Measurements from ENCODE around the gene PARP12.
A peak's percentile ranks its signal among the peaks of the same experiment; 100 is the strongest.

PARP12 gene

DNA sequence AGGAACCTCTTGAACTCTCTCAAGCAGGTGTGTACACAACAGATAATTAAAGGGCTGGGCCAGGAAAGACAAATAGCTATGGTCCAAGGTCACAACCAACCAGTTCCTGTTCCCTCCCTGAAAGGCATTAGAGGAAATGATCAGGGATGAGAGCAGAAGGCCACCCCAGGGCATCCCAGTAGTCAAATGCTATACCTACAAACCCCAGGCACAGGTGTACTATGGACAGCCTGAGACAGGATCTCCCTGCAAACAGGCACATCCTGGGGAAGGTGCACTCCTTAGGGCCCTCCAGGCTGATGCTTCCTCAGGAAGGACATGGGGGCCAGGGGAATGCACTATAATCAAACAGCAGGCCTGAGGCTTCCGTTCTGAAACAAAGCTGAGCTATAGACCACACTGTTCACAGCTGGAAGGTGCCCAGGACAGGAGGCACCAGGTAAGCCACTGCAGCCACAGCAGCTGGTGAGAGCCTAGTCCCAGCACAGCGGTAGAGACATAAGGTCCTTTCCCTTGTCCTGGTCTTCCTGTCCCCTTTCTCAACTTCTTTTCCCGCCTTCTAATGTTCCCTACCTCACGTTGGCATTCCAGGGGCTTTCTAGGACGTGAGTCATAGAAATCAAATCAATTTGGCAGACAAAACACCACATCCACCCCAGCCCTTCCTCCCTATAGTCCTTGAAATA lies 13.3 kb downstream of the PARP12 start:
- TF ChIP-seq BACH2 (CRISPR knock-in tag; IDR thresholded peaks at IDR 0.05; ENCODE audit: borderline replicate concordance) (no peak), ZFP3 (CRISPR knock-in tag; IDR thresholded peaks at IDR 0.05) (no peak), ESRRG (CRISPR knock-in tag; IDR thresholded peaks at IDR 0.05) (no peak), TCF4 (CRISPR knock-in tag; IDR thresholded peaks at IDR 0.05; ENCODE audit: borderline replicate concordance) (no peak), CSDC2 (CRISPR knock-in tag; IDR thresholded peaks at IDR 0.05) (no peak), TOX (CRISPR knock-in tag; IDR thresholded peaks at IDR 0.05; ENCODE audit: borderline replicate concordance) (no peak), PPARA (CRISPR knock-in tag; IDR thresholded peaks at IDR 0.05; ENCODE audit: borderline replicate concordance) (no peak), RARB (CRISPR knock-in tag; IDR thresholded peaks at IDR 0.05) (no peak), ZC3H10 (CRISPR knock-in tag; IDR thresholded peaks at IDR 0.05) (no peak), OSR1 (CRISPR knock-in tag; IDR thresholded peaks at IDR 0.05) (no peak)
- TF ChIP-seq, protein P1, sequence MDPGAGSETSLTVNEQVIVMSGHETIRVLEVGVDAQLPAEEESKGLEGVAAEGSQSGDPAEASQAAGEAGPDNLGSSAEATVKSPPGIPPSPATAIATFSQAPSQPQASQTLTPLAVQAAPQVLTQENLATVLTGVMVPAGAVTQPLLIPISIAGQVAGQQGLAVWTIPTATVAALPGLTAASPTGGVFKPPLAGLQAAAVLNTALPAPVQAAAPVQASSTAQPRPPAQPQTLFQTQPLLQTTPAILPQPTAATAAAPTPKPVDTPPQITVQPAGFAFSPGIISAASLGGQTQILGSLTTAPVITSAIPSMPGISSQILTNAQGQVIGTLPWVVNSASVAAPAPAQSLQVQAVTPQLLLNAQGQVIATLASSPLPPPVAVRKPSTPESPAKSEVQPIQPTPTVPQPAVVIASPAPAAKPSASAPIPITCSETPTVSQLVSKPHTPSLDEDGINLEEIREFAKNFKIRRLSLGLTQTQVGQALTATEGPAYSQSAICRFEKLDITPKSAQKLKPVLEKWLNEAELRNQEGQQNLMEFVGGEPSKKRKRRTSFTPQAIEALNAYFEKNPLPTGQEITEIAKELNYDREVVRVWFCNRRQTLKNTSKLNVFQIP (CRISPR knock-in tag; IDR thresholded peaks at IDR 0.05; ENCODE audit: borderline replicate concordance, low read depth) = no peak
- TF ChIP-seq, protein P2, sequence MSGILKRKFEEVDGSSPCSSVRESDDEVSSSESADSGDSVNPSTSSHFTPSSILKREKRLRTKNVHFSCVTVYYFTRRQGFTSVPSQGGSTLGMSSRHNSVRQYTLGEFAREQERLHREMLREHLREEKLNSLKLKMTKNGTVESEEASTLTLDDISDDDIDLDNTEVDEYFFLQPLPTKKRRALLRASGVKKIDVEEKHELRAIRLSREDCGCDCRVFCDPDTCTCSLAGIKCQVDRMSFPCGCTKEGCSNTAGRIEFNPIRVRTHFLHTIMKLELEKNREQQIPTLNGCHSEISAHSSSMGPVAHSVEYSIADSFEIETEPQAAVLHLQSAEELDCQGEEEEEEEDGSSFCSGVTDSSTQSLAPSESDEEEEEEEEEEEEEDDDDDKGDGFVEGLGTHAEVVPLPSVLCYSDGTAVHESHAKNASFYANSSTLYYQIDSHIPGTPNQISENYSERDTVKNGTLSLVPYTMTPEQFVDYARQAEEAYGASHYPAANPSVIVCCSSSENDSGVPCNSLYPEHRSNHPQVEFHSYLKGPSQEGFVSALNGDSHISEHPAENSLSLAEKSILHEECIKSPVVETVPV (CRISPR knock-in tag; IDR thresholded peaks at IDR 0.05) = no peak
- peak; percentile 46; the same call in 2 of the 3 replicates for ATAC-seq

DNA sequence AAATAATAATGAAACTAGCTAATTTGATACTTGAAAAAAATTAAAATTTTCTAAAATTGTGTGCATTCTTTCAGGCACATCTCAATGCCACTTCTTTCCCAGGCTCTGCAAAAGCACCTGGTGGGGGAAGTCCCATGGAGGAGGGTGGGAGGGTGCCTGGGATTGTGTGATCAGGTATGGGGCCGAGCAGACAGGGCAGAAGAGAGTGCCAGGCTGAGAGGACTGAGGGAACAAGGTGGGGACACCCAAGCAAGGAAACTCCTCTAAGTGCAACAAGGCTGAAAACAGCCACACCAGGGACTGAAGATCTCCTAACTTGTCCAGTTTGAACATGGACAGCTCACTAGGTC lies 13.8 kb downstream of the PARP12 start:
- TF ChIP-seq OSR1 (CRISPR knock-in tag; IDR thresholded peaks at IDR 0.05) (no peak), TCF4 (CRISPR knock-in tag; IDR thresholded peaks at IDR 0.05; ENCODE audit: borderline replicate concordance) (no peak), CSDC2 (CRISPR knock-in tag; IDR thresholded peaks at IDR 0.05) (no peak), GLIS3 (CRISPR knock-in tag; IDR thresholded peaks at IDR 0.05) (no peak), TOX (CRISPR knock-in tag; IDR thresholded peaks at IDR 0.05; ENCODE audit: borderline replicate concordance) (no peak), ZFP30 (CRISPR knock-in tag; IDR thresholded peaks at IDR 0.05) (no peak)
- TF ChIP-seq, protein P2 (CRISPR knock-in tag; IDR thresholded peaks at IDR 0.05) = no peak
- TF ChIP-seq, protein P1 (CRISPR knock-in tag; IDR thresholded peaks at IDR 0.05; ENCODE audit: borderline replicate concordance, low read depth) = no peak

DNA sequence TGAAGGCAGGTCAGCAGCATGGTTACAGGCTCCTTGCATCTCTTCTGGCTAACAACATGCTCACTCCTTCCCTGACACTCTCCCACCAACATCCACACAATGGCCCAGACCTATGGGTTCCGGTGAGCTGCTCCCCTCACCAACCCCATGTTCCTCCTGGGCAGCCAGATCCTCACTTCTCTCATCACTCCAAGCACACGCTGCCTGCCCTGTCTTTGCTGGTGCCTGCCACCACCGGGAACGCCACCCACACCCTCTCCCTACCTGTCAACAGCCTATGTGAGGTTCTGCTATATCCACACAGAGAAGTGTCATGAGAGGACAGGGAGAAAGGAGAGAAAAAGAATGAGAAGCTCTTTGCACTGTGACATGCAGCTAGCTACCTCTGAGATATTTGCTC lies 14.6 kb downstream of the PARP12 start:
- ATAC-seq = no peak
- TF ChIP-seq ISL1 (CRISPR knock-in tag; IDR thresholded peaks at IDR 0.05) (no peak), GLIS3 (CRISPR knock-in tag; IDR thresholded peaks at IDR 0.05) (no peak), CSDC2 (CRISPR knock-in tag; IDR thresholded peaks at IDR 0.05) (no peak), PPARA (CRISPR knock-in tag; IDR thresholded peaks at IDR 0.05; ENCODE audit: borderline replicate concordance) (no peak), RARB (CRISPR knock-in tag; IDR thresholded peaks at IDR 0.05) (no peak), ZNF565 (CRISPR knock-in tag; conservative IDR thresholded peaks at IDR 0.05; ENCODE audit: low read depth) (no peak), TOX (CRISPR knock-in tag; IDR thresholded peaks at IDR 0.05; ENCODE audit: borderline replicate concordance) (no peak), ZNF70 (CRISPR knock-in tag; IDR thresholded peaks at IDR 0.05) (no peak), ZFP3 (CRISPR knock-in tag; IDR thresholded peaks at IDR 0.05) (no peak), ZC3H10 (CRISPR knock-in tag; IDR thresholded peaks at IDR 0.05) (no peak)
- TF ChIP-seq, protein P3, sequence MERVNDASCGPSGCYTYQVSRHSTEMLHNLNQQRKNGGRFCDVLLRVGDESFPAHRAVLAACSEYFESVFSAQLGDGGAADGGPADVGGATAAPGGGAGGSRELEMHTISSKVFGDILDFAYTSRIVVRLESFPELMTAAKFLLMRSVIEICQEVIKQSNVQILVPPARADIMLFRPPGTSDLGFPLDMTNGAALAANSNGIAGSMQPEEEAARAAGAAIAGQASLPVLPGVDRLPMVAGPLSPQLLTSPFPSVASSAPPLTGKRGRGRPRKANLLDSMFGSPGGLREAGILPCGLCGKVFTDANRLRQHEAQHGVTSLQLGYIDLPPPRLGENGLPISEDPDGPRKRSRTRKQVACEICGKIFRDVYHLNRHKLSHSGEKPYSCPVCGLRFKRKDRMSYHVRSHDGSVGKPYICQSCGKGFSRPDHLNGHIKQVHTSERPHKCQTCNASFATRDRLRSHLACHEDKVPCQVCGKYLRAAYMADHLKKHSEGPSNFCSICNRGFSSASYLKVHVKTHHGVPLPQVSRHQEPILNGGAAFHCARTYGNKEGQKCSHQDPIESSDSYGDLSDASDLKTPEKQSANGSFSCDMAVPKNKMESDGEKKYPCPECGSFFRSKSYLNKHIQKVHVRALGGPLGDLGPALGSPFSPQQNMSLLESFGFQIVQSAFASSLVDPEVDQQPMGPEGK (CRISPR knock-in tag; IDR thresholded peaks at IDR 0.05; ENCODE audit: borderline replicate concordance) = no peak
- TF ChIP-seq, protein P2 (CRISPR knock-in tag; IDR thresholded peaks at IDR 0.05) = no peak
- TF ChIP-seq, protein P1 (CRISPR knock-in tag; IDR thresholded peaks at IDR 0.05; ENCODE audit: borderline replicate concordance, low read depth) = no peak
- TF ChIP-seq, protein P4, sequence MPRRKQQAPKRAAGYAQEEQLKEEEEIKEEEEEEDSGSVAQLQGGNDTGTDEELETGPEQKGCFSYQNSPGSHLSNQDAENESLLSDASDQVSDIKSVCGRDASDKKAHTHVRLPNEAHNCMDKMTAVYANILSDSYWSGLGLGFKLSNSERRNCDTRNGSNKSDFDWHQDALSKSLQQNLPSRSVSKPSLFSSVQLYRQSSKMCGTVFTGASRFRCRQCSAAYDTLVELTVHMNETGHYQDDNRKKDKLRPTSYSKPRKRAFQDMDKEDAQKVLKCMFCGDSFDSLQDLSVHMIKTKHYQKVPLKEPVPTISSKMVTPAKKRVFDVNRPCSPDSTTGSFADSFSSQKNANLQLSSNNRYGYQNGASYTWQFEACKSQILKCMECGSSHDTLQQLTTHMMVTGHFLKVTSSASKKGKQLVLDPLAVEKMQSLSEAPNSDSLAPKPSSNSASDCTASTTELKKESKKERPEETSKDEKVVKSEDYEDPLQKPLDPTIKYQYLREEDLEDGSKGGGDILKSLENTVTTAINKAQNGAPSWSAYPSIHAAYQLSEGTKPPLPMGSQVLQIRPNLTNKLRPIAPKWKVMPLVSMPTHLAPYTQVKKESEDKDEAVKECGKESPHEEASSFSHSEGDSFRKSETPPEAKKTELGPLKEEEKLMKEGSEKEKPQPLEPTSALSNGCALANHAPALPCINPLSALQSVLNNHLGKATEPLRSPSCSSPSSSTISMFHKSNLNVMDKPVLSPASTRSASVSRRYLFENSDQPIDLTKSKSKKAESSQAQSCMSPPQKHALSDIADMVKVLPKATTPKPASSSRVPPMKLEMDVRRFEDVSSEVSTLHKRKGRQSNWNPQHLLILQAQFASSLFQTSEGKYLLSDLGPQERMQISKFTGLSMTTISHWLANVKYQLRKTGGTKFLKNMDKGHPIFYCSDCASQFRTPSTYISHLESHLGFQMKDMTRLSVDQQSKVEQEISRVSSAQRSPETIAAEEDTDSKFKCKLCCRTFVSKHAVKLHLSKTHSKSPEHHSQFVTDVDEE (CRISPR knock-in tag; IDR thresholded peaks at IDR 0.05) = no peak

More for the DNA sequence above, 13.8 kb downstream of the PARP12 start:
- ATAC-seq = no peak
